ENCODE results near the gene MLIP.

Gene MLIP

DNA sequence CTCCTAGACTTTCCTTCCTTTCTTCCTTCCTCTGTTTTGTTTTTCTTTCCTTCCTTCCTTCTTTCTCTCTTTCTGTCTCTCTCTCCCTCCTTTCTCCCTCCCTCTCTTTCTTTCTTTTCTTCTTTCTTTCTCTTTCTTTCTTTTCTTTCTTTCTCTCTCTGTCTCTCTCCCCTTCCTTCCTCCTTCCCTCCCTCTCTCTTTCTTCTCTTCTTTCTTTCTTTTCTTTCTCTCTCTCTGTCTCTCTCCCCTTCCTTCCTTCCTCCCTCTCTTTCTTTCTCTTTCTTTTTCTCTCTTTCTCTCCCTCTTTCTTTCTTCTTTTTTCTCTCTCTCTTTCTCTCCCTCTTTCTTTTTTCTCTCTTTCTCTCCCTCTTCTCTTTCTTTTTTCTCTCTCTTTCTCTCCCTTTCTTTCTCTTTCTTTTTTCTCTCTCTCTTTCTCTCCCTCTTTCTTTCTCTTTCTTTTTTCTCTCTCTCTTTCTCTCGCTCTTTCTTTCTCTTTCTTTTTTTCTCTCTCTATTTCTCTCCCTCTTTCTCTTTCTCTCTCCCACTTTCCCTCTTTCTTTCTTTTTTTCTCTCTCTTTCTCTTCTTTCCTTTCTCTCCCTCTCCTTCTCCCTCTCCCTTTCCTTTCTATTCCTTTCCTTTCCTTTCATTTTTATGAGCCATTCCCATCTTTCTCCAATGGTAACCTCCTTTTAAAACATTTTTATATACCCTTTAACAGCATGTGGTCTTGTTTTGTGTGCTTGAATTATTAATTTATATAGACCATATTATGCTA, 199.3 kb downstream of the MLIP start:
- DNase-seq, result no peak
- intact Hi-C loops (cut with DNase I), result no loop called here

DNA sequence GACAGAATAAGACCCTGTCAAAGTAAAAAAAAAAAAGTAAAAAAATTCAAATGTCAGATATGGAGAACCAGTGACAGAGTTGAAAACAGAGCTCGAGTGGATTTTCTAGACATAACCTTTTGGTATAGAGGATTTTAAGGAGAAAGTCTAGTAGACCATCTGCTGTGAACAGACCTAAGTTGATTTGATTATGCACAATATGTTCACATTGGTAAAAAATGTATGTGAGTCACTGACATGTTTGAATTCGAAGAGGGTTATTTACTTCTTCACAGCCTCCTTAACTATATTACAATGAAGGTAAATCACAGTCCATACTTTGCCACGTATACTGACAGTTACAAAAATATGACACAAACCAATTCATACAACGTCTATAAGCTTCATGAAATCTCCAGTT, 204.4 kb downstream of the MLIP start:
- intact Hi-C loops (cut with DNase I), result no loop called here
- no peak for DNase-seq

Data from posterior cingulate gyrus (tissue), 11 donors.